T-helper 1 cell treated with Interleukin-12 subunit alpha and Interleukin-12 subunit beta and Interleukin-4 antibody, amounts not matched to agents 30 ng/mL and 1 ng/mL, for 36 hours (primary cell): Measurements from ENCODE around the gene AEBP1. TPM values are rescaled to one million over a fixed set of nuclear protein-coding genes. Genes with fewer than 3 reads are reported as not detected.

Experiments used
- intact Hi-C: fragments of 100-400 bp; cut with micrococcal nuclease; formaldehyde crosslinking; loops from one replicate; pipeline ENCODE4 v1.15.1; 2024
- total RNA-seq: library from RNA; stranded (reverse); gene quantifications from 2 replicates; pipeline ENCODE4 v1.2.3, GENCODE V29; 2022

AEBP1 gene
- total RNA-seq, 1 donor from 2014 or later: 6.1 TPM

GRCh38 chr7:44083796-44084195 is 20.3 kb upstream of the AEBP1 start:
- intact Hi-C loops: loop anchor here (5.0 kb wide), 3 partner anchors 394 to 1029 kb away; partner anchors contain the start of genes TBRG4 and ZMIZ2

GRCh38 chr7:44084701-44085100 is 19.4 kb upstream of the AEBP1 start:
- intact Hi-C loops: loop anchor here (5.0 kb wide), 3 partner anchors 393 to 1028 kb away; partner anchors contain the start of genes TBRG4 and ZMIZ2

GRCh38 chr7:44085546-44085945 is 18.6 kb upstream of the AEBP1 start:
- intact Hi-C loops: no loop called here

GRCh38 chr7:44086627-44087026 is 17.5 kb upstream of the AEBP1 start:
- intact Hi-C loops: no loop called here

- intact Hi-C loops: no loop called here
Observed at GRCh38 chr7:44087911-44088838, 16.0 kb upstream of the AEBP1 start.

GRCh38 chr7:44093102-44093641 is 11.0 kb upstream of the AEBP1 start:
- intact Hi-C loops: no loop called here

GRCh38 chr7:44094365-44094764 is 9.8 kb upstream of the AEBP1 start:
- intact Hi-C loops: no loop called here

- intact Hi-C loops: no loop called here
Observed at GRCh38 chr7:44094883-44095592, 9.1 kb upstream of the AEBP1 start.

GRCh38 chr7:44095781-44096180 is 8.4 kb upstream of the AEBP1 start:
- intact Hi-C loops: no loop called here

GRCh38 chr7:44096326-44096881 is 7.7 kb upstream of the AEBP1 start:
- intact Hi-C loops: no loop called here

GRCh38 chr7:44097064-44097932 is 6.8 kb upstream of the AEBP1 start:
- intact Hi-C loops: no loop called here

GRCh38 chr7:44098092-44099068 is 5.8 kb upstream of the AEBP1 start:
- intact Hi-C loops: no loop called here

GRCh38 chr7:44099669-44100068 is 4.5 kb upstream of the AEBP1 start:
- intact Hi-C loops: no loop called here

- intact Hi-C loops: no loop called here
Observed at GRCh38 chr7:44100458-44101302, 3.5 kb upstream of the AEBP1 start.

- intact Hi-C loops: no loop called here
Observed at GRCh38 chr7:44101303-44101965, 2.7 kb upstream of the AEBP1 start.

GRCh38 chr7:44101966-44102845 is 1.9 kb upstream of the AEBP1 start:
- intact Hi-C loops: no loop called here
